MCF 10A (cell line): Measurements from ENCODE around the gene ATOH8. TPM values are rescaled to one million over a fixed set of nuclear protein-coding genes. Genes with fewer than 3 reads are reported as not detected.
A peak's percentile ranks its signal among the peaks of the same experiment; 100 is the strongest.

Experiments
- BruUV-seq: library from RNA; stranded (reverse); fragments of 400-500 nt; replicated peaks from 2 replicates; lab custom pipeline; 2021; lab: Mats Ljungman, UMichigan
- CTCF ChIA-PET: fragments of 300-600 bp; sonication (Branson Sonifier 250); formaldehyde crosslinking; extraction: SDS; loops from one replicate; lab custom pipeline; 2021; ENCODE audit warnings: antibody characterized with exemption, inconsistent platforms; lab: Yijun Ruan, JAX
- POLR2A ChIA-PET: fragments of 300-600, 350-650 bp; sonication (Branson Sonifier 250); formaldehyde crosslinking; extraction: SDS; loops from one replicate; lab custom pipeline; 2020; ENCODE audit warnings: antibody characterized with exemption, inconsistent platforms; lab: Yijun Ruan, JAX
- DNase-seq: peaks from one replicate; pipeline ENCODE4 v3.0.0-alpha.2; 2018; ENCODE audit not compliant: unreplicated experiment
- H3K27ac Mint-ChIP-seq: one replicate; pipeline ENCODE4 v1.8.0; 2022; ENCODE audit warnings: mild to moderate bottlenecking, low read depth, mixed read lengths; ENCODE audit not compliant: unreplicated experiment
- H3K27me3 Mint-ChIP-seq: one replicate; pipeline ENCODE4 v1.8.0; 2022; ENCODE audit warnings: mixed read lengths; ENCODE audit not compliant: insufficient read depth, unreplicated experiment
- H3K36me3 Mint-ChIP-seq: one replicate; pipeline ENCODE4 v1.8.0; 2022; ENCODE audit warnings: mild to moderate bottlenecking, moderate library complexity, mixed read lengths; ENCODE audit not compliant: insufficient read depth, unreplicated experiment
- H3K4me1 Mint-ChIP-seq: one replicate; pipeline ENCODE4 v1.8.0; 2022; ENCODE audit warnings: mixed read lengths; ENCODE audit not compliant: insufficient read depth, unreplicated experiment
- H3K4me3 Mint-ChIP-seq: one replicate; pipeline ENCODE4 v1.8.0; 2022; ENCODE audit warnings: mild to moderate bottlenecking, moderate library complexity, mixed read lengths; ENCODE audit not compliant: unreplicated experiment
- H3K9me3 Mint-ChIP-seq: one replicate; pipeline ENCODE4 v1.8.0; 2022; ENCODE audit warnings: mixed read lengths; ENCODE audit not compliant: unreplicated experiment
- CTCF ChIP-seq: fragments of 200-600 bp; IDR thresholded peaks from one replicate; pipeline ENCODE4 v1.8.0; 2022; ENCODE audit warnings: antibody characterized with exemption, mild to moderate bottlenecking; ENCODE audit not compliant: unreplicated experiment
- intact Hi-C: fragments of 100-400 bp; cut with micrococcal nuclease; formaldehyde crosslinking; loops from 2 replicates; pipeline ENCODE4 v1.14.1; 2022
- total RNA-seq: library from RNA; stranded (reverse); gene quantifications from 2 replicates; pipeline ENCODE4 v1.2.3, GENCODE V29; 2022

ATOH8 gene
- total RNA-seq, 1 experiment from 2014 or later: 0.72 TPM

- H3K27ac Mint-ChIP-seq: no peak overlapping the region
- no peaks in the 10 kb centered on the region for H3K27me3 Mint-ChIP-seq
- BruUV-seq: no TSS peak
- peaks cover 28% of the 10 kb centered on the region for H3K4me1 Mint-ChIP-seq
- no peak for TF ChIP-seq CTCF
- peaks cover 5% of the 10 kb centered on the region for H3K36me3 Mint-ChIP-seq
- CTCF ChIA-PET: interaction anchor here (0.6 to 2.9 kb wide), 4 partner anchors 13 to 96 kb away, joined by 3 to 13 read pairs (median 4); partner anchors contain the start of gene ATOH8
- intact Hi-C loops: no loop called here
- H3K4me3 Mint-ChIP-seq: no peak overlapping the region
- no peak for DNase-seq
- no peaks in the 10 kb centered on the region for H3K9me3 Mint-ChIP-seq
- POLR2A ChIA-PET: interaction anchor here (0.5 to 1.2 kb wide), 2 partner anchors 47 to 61 kb away, joined by 3 read pairs; no protein-coding TSS in a partner anchor
These were observed 22.9 kb downstream of the ATOH8 start for GRCh38 chr2:85776672-85777071.

- Mint-ChIP-seq H3K9me3 (no peaks in the 10 kb centered on the region), H3K36me3 (peaks cover 5% of the 10 kb centered on the region), H3K27ac (no peak overlapping the region), H3K27me3 (no peaks in the 10 kb centered on the region), H3K4me1 (peaks cover 25% of the 10 kb centered on the region), H3K4me3 (no peak overlapping the region)
- no peak for DNase-seq
- TF ChIP-seq CTCF: no peak
- intact Hi-C loops: no loop called here
- CTCF ChIA-PET: interaction anchor here (0.6 to 2.9 kb wide), 3 partner anchors 19 to 27 kb away, joined by 3 to 13 read pairs (median 3); partner anchors contain the start of gene ATOH8
- POLR2A ChIA-PET: interaction anchor here (1.2 kb wide), 1 partner anchor 48 kb away, joined by 3 read pairs; no protein-coding TSS in a partner anchor
- no TSS peak for BruUV-seq
These were observed 23.7 kb downstream of the ATOH8 start for GRCh38 chr2:85777441-85777861.

DNA sequence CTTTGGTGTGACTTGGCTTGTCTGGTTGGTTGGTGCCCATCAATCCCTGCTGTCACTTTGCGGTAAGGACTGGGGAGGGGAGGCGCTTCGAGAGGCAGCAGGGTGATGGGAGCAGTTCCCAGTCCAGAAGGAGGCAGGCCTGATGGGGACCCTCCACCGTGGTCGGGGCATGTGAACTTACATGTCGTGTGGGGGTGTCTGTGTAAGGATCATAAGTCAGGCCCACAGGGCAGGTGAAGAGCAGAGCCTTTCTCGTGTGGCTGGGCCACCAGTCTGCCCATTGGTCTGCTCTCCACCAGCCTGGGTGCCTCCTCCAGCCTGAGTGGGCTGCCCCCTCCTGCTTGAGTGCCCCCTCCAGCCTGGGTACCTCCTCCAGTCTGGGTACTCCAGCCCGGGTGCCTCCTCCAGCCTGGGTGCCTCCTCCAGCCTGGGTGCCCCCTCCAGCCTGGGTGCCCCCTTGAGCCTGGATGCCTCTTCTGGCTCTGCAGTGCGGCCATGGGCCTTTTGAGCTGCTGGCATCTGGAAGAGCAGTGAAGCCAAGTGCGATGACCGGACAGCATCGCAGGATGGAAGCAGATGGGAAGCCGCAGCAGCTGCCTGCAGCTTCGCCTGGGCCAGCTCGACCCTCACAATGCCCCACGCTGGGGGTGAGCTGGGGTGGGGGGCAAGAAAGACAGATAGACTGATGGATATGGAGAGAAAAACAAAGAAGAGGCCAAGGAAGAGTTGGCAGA, 25.0 kb downstream of the ATOH8 start:
- Mint-ChIP-seq H3K27ac (no peak overlapping the region), H3K36me3 (no peaks in the 10 kb centered on the region), H3K4me3 (no peak overlapping the region), H3K9me3 (no peaks in the 10 kb centered on the region), H3K27me3 (no peaks in the 10 kb centered on the region), H3K4me1 (peaks cover 11% of the 10 kb centered on the region)
- ChIA-PET CTCF (interaction anchor here (1.3 to 2.0 kb wide), 2 partner anchors 28 to 35 kb away, joined by 7 to 8 read pairs; no protein-coding TSS in a partner anchor), POLR2A (interaction anchor here (0.7 kb wide), 1 partner anchor 118 kb away, joined by 3 read pairs; no protein-coding TSS in a partner anchor)
- no TSS peak for BruUV-seq
- intact Hi-C loops: no loop called here
- no peak for TF ChIP-seq CTCF
- DNase-seq: no peak

DNA sequence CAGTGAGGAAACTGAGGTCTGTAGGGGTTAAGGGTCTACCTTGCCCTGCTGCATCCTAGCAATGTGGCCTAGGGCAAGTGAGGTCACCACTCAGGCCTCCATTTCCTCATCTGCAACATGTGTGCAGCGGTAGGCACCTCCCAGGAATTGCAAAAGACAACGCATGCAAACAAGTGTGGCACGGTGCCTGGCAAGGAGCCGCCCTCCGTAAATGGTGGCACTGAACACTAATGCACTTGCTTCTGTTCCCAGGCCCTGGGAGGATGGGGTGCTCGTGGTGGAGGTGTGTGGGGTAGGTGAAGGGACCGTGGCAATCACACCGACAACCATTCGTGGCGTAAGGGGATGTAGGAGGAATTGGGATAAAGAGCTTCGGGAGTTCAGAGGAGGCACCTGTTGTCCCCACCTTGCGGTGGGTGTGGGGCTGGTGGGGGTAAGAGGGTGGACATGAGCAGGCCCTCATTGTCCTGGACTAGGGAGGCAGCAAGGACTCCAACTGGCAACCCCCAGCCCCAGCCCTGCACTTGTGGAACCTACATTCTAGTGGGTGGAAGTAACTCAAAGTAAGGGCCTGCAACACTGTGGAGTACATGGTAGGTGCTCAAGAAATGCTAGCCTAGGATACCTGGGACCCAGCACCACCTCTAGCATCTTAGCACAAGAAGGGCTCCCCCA, 26.0 kb downstream of the ATOH8 start:
- Mint-ChIP-seq H3K4me1 (peaks cover 11% of the 10 kb centered on the region), H3K4me3 (no peak overlapping the region), H3K9me3 (no peaks in the 10 kb centered on the region), H3K27ac (no peak overlapping the region), H3K27me3 (no peaks in the 10 kb centered on the region), H3K36me3 (no peaks in the 10 kb centered on the region)
- peak; percentile 74 for DNase-seq
- POLR2A ChIA-PET: interaction anchor here (0.7 kb wide), 1 partner anchor 119 kb away, joined by 3 read pairs; no protein-coding TSS in a partner anchor
- intact Hi-C loops: no loop called here
- no TSS peak for BruUV-seq
- CTCF ChIA-PET: interaction anchor here (1.3 to 2.0 kb wide), 2 partner anchors 29 to 34 kb away, joined by 7 to 8 read pairs; no protein-coding TSS in a partner anchor
- no peak for TF ChIP-seq CTCF
